ENCODE measurements around the gene TMUB1.

The TMUB1 gene

GRCh38 chr7:151119902-151120301, 36.6 kb upstream of the TMUB1 start:
- Histone ChIP-seq H3K4me3 (ENCODE audit: low read depth, low read length) (no peak overlapping the region), H4K91ac (ENCODE audit: low read depth, low read length) (no peak overlapping the region), H2AK5ac (ENCODE audit: low read length) (no peak overlapping the region), H3K23ac (ENCODE audit: low read length) (no peak overlapping the region), H3K79me2 (ENCODE audit: control insufficient read depth, insufficient read depth, low read length, poor library complexity) (peaks cover 17% of the 10 kb centered on the region), H3K9me3 (ENCODE audit: insufficient read depth, low read depth, low read length) (peaks cover 2% of the 10 kb centered on the region), H3K79me1 (ENCODE audit: low read length) (peaks cover 6% of the 10 kb centered on the region), H3K4me2 (ENCODE audit: low read length) (no peak overlapping the region), H4K12ac (ENCODE audit: low read depth, low read length) (no peak overlapping the region), H2AFZ (ENCODE audit: insufficient read depth, low read length, poor library complexity) (no peak overlapping the region), H4K8ac (ENCODE audit: low read depth, low read length) (no peak overlapping the region), H3K18ac (ENCODE audit: low read length) (no peak overlapping the region), H3K36me3 (ENCODE audit: control insufficient read depth in 1 of 2, insufficient read depth in 2 of 2, low read length in 2 of 2) (peaks cover 83% of the 10 kb centered on the region in 2 experiments), H3K14ac (ENCODE audit: low read length) (no peak overlapping the region), H3K27me3 (ENCODE audit: insufficient read depth, low read length) (no peaks in the 10 kb centered on the region), H3K27ac (ENCODE audit: low read depth, low read length) (no peak overlapping the region), H2BK5ac (ENCODE audit: low read depth, low read length, poor library complexity) (no peak overlapping the region), H2BK120ac (ENCODE audit: insufficient read depth, low read length, poor library complexity) (no peak overlapping the region), H3K4me1 (ENCODE audit: control insufficient read depth in 1 of 2, insufficient read depth in 2 of 2, low read length in 2 of 2) (peaks cover 19 to 20% of the 10 kb centered on the region in 2 experiments), H3K9ac (ENCODE audit: low read length) (no peak overlapping the region), H2BK12ac (ENCODE audit: low read length) (no peak overlapping the region), H3K4ac (ENCODE audit: low read depth, low read length) (no peak overlapping the region)
- no CpG with 5 or more reads among the region's 27 CpGs for WGBS (ENCODE audit: extremely low coverage, insufficient coverage, insufficient read length)
- no peak for DNase-seq

- Histone ChIP-seq H3K4me3 (ENCODE audit: low read depth, low read length) (no peak overlapping the region), H3K79me1 (ENCODE audit: low read length) (peaks cover 13% of the 10 kb centered on the region), H3K14ac (ENCODE audit: low read length) (no peak overlapping the region), H4K91ac (ENCODE audit: low read depth, low read length) (no peak overlapping the region), H3K79me2 (ENCODE audit: control insufficient read depth, insufficient read depth, low read length, poor library complexity) (peaks cover 21% of the 10 kb centered on the region), H2BK120ac (ENCODE audit: insufficient read depth, low read length, poor library complexity) (no peak overlapping the region), H3K9ac (ENCODE audit: low read length) (no peak overlapping the region), H3K9me3 (ENCODE audit: insufficient read depth, low read depth, low read length) (peaks cover 2% of the 10 kb centered on the region), H3K27ac (ENCODE audit: low read depth, low read length) (no peak overlapping the region), H3K18ac (ENCODE audit: low read length) (no peak overlapping the region), H4K12ac (ENCODE audit: low read depth, low read length) (no peak overlapping the region), H2BK5ac (ENCODE audit: low read depth, low read length, poor library complexity) (no peak overlapping the region), H3K4me2 (ENCODE audit: low read length) (no peak overlapping the region), H3K4ac (ENCODE audit: low read depth, low read length) (no peak overlapping the region), H2AK5ac (ENCODE audit: low read length) (no peak overlapping the region), H3K36me3 (ENCODE audit: control insufficient read depth in 1 of 2, insufficient read depth in 2 of 2, low read length in 2 of 2) (peaks cover 74% of the 10 kb centered on the region in 2 experiments), H4K8ac (ENCODE audit: low read depth, low read length) (no peak overlapping the region), H2AFZ (ENCODE audit: insufficient read depth, low read length, poor library complexity) (no peak overlapping the region), H2BK12ac (ENCODE audit: low read length) (no peak overlapping the region), H3K27me3 (ENCODE audit: insufficient read depth, low read length) (no peaks in the 10 kb centered on the region), H3K23ac (ENCODE audit: low read length) (no peak overlapping the region), H3K4me1 (ENCODE audit: control insufficient read depth in 1 of 2, insufficient read depth in 2 of 2, low read length in 2 of 2) (peaks cover 17% of the 10 kb centered on the region in 2 experiments)
- no CpG with 5 or more reads among the region's 13 CpGs for WGBS (ENCODE audit: extremely low coverage, insufficient coverage, insufficient read length)
- DNase-seq = no peak
These were observed 35.7 kb upstream of the TMUB1 start for GRCh38 chr7:151119055-151119415.

GRCh38 chr7:151118108-151119054, 35.1 kb upstream of the TMUB1 start:
- WGBS (ENCODE audit: extremely low coverage, insufficient coverage, insufficient read length) = no CpG with 5 or more reads among the region's 38 CpGs

GRCh38 chr7:151117565-151117964, 34.3 kb upstream of the TMUB1 start:
- no CpG with 5 or more reads among the region's 12 CpGs for WGBS (ENCODE audit: extremely low coverage, insufficient coverage, insufficient read length)

More at GRCh38 chr7:151118108-151119054, 35.1 kb upstream of the TMUB1 start:
- Histone ChIP-seq H3K79me2 (ENCODE audit: control insufficient read depth, insufficient read depth, low read length, poor library complexity) (peaks cover 21% of the 10 kb centered on the region), H3K36me3 (ENCODE audit: control insufficient read depth in 1 of 2, insufficient read depth in 2 of 2, low read length in 2 of 2) (peaks cover 69 to 70% of the 10 kb centered on the region in 2 experiments), H2AFZ (ENCODE audit: insufficient read depth, low read length, poor library complexity) (no peak overlapping the region), H4K12ac (ENCODE audit: low read depth, low read length) (no peak overlapping the region), H3K23ac (ENCODE audit: low read length) (no peak overlapping the region), H3K9me3 (ENCODE audit: insufficient read depth, low read depth, low read length) (peaks cover 2% of the 10 kb centered on the region), H3K18ac (ENCODE audit: low read length) (no peak overlapping the region), H4K91ac (ENCODE audit: low read depth, low read length) (no peak overlapping the region), H3K27me3 (ENCODE audit: insufficient read depth, low read length) (no peaks in the 10 kb centered on the region), H3K9ac (ENCODE audit: low read length) (no peak overlapping the region), H3K4me3 (ENCODE audit: low read depth, low read length) (no peak overlapping the region), H3K27ac (ENCODE audit: low read depth, low read length) (no peak overlapping the region), H3K4me2 (ENCODE audit: low read length) (no peak overlapping the region), H3K14ac (ENCODE audit: low read length) (no peak overlapping the region), H3K4me1 (ENCODE audit: control insufficient read depth in 1 of 2, insufficient read depth in 2 of 2, low read length in 2 of 2) (peaks cover 18 to 22% of the 10 kb centered on the region in 2 experiments), H2BK5ac (ENCODE audit: low read depth, low read length, poor library complexity) (no peak overlapping the region), H2AK5ac (ENCODE audit: low read length) (no peak overlapping the region), H3K4ac (ENCODE audit: low read depth, low read length) (no peak overlapping the region), H2BK12ac (ENCODE audit: low read length) (no peak overlapping the region), H4K8ac (ENCODE audit: low read depth, low read length) (no peak overlapping the region), H3K79me1 (ENCODE audit: low read length) (peaks cover 18% of the 10 kb centered on the region), H2BK120ac (ENCODE audit: insufficient read depth, low read length, poor library complexity) (no peak overlapping the region)
- DNase-seq = no peak

More at GRCh38 chr7:151117565-151117964, 34.3 kb upstream of the TMUB1 start:
- Histone ChIP-seq H3K4me1 (ENCODE audit: control insufficient read depth in 1 of 2, insufficient read depth in 2 of 2, low read length in 2 of 2) (peaks cover 23 to 29% of the 10 kb centered on the region in 2 experiments), H3K9me3 (ENCODE audit: insufficient read depth, low read depth, low read length) (no peaks in the 10 kb centered on the region), H2BK5ac (ENCODE audit: low read depth, low read length, poor library complexity) (no peak overlapping the region), H3K36me3 (ENCODE audit: control insufficient read depth in 1 of 2, insufficient read depth in 2 of 2, low read length in 2 of 2) (peaks cover 61% of the 10 kb centered on the region in 2 experiments), H2BK120ac (ENCODE audit: insufficient read depth, low read length, poor library complexity) (no peak overlapping the region), H4K8ac (ENCODE audit: low read depth, low read length) (no peak overlapping the region), H3K18ac (ENCODE audit: low read length) (no peak overlapping the region), H3K23ac (ENCODE audit: low read length) (no peak overlapping the region), H3K9ac (ENCODE audit: low read length) (no peak overlapping the region), H2AK5ac (ENCODE audit: low read length) (no peak overlapping the region), H3K27ac (ENCODE audit: low read depth, low read length) (no peak overlapping the region), H3K14ac (ENCODE audit: low read length) (no peak overlapping the region), H3K4me3 (ENCODE audit: low read depth, low read length) (no peak overlapping the region), H3K79me1 (ENCODE audit: low read length) (peaks cover 23% of the 10 kb centered on the region), H4K91ac (ENCODE audit: low read depth, low read length) (no peak overlapping the region), H2AFZ (ENCODE audit: insufficient read depth, low read length, poor library complexity) (no peak overlapping the region), H3K79me2 (ENCODE audit: control insufficient read depth, insufficient read depth, low read length, poor library complexity) (peaks cover 23% of the 10 kb centered on the region), H3K4me2 (ENCODE audit: low read length) (no peak overlapping the region), H3K27me3 (ENCODE audit: insufficient read depth, low read length) (no peaks in the 10 kb centered on the region), H3K4ac (ENCODE audit: low read depth, low read length) (peak overlapping the region; percentile 16), H2BK12ac (ENCODE audit: low read length) (no peak overlapping the region), H4K12ac (ENCODE audit: low read depth, low read length) (no peak overlapping the region)
- DNase-seq = no peak
